Measurements from ENCODE around the gene SPACA7.

DNA sequence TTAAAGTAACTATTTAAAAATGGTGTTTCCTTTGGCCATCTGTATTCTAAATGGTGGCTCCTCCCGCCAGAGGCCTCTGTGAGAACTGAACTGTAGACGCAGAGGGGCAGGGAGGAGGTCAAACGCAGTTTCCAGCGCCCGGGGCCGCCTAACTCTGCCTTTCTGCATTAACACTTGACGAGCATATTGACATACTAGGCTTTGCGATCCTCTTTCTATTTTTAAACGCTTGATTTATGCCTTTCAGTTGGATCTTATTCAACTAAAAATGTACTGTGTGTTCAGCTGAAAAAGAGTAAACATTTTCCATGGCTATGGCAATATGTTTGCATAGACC is 74.7 kb downstream of the SPACA7 start:
- TF ChIP-seq, protein P1, sequence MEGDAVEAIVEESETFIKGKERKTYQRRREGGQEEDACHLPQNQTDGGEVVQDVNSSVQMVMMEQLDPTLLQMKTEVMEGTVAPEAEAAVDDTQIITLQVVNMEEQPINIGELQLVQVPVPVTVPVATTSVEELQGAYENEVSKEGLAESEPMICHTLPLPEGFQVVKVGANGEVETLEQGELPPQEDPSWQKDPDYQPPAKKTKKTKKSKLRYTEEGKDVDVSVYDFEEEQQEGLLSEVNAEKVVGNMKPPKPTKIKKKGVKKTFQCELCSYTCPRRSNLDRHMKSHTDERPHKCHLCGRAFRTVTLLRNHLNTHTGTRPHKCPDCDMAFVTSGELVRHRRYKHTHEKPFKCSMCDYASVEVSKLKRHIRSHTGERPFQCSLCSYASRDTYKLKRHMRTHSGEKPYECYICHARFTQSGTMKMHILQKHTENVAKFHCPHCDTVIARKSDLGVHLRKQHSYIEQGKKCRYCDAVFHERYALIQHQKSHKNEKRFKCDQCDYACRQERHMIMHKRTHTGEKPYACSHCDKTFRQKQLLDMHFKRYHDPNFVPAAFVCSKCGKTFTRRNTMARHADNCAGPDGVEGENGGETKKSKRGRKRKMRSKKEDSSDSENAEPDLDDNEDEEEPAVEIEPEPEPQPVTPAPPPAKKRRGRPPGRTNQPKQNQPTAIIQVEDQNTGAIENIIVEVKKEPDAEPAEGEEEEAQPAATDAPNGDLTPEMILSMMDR (IDR thresholded peaks at IDR 0.05; ENCODE audit: insufficient read depth, low read length), result no peak
- TF ChIP-seq POLR2AphosphoS5 (IDR thresholded peaks at IDR 0.05; ENCODE audit: low read depth), result no peak
- TF ChIP-seq, protein P2, sequence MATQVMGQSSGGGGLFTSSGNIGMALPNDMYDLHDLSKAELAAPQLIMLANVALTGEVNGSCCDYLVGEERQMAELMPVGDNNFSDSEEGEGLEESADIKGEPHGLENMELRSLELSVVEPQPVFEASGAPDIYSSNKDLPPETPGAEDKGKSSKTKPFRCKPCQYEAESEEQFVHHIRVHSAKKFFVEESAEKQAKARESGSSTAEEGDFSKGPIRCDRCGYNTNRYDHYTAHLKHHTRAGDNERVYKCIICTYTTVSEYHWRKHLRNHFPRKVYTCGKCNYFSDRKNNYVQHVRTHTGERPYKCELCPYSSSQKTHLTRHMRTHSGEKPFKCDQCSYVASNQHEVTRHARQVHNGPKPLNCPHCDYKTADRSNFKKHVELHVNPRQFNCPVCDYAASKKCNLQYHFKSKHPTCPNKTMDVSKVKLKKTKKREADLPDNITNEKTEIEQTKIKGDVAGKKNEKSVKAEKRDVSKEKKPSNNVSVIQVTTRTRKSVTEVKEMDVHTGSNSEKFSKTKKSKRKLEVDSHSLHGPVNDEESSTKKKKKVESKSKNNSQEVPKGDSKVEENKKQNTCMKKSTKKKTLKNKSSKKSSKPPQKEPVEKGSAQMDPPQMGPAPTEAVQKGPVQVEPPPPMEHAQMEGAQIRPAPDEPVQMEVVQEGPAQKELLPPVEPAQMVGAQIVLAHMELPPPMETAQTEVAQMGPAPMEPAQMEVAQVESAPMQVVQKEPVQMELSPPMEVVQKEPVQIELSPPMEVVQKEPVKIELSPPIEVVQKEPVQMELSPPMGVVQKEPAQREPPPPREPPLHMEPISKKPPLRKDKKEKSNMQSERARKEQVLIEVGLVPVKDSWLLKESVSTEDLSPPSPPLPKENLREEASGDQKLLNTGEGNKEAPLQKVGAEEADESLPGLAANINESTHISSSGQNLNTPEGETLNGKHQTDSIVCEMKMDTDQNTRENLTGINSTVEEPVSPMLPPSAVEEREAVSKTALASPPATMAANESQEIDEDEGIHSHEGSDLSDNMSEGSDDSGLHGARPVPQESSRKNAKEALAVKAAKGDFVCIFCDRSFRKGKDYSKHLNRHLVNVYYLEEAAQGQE (IDR thresholded peaks at IDR 0.05; ENCODE audit: insufficient replicate concordance, low read depth), result no peak

Data from HL-60 (cell line).